ENCODE results near the gene VSNL1. TPM values are rescaled to one million over a fixed set of nuclear protein-coding genes. Genes with fewer than 3 reads are reported as not detected.

The VSNL1 gene
- not detected for total RNA-seq

DNA sequence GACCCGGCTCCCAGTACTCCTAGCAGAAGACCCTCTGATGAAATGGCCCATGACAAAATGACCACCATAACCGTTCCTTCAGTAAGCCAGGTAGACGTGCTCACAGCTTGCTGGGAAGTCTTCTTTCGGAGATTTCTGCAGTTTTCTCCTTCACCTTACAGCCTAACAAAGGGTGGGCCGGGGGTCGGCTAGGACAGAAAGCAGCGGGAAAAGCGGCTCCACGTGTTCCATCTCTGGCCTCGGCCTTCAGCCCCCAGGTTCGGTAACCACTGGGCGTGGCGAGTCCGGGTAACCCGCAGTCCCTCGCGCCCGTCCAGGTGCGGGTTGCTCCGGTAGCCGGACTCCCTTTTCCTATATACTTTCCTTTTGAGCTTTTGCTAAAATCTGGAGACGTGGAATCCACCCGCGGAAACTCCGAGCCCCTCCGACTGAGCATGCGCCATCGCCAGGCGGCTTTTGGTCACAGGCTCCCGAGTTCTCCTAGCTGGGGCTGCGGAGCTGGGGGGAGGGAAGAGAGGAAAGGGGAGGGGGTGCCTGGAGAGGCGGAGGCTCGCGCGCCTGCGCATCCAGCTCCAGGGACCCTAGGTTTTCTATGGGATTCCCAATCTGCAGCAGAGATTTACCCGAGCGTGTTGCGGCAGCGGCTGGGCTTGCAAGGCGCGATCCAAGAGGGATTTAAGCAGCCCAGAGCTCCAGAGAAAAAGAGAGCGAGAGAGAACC lies at the start of gene VSNL1:
VSNL1 (plus strand) TSS at position 604 of the 720 bp plus-strand sequence. CDS start 51,379 bp downstream, outside the sequence.
- POLR2A ChIA-PET = no interaction called here
- DNase-seq (no peak), ATAC-seq (ENCODE audit: low read depth) (no peak)
- peak within 1 kb of the TSS; percentile 23 for H3K27ac Mint-ChIP-seq
- peaks cover 77% of the 10 kb centered on the region for H3K27me3 Mint-ChIP-seq
- H3K4me1 Mint-ChIP-seq = peaks cover 9% of the 10 kb centered on the region
- H3K4me3 Mint-ChIP-seq = no peak within 1 kb of the TSS
- peaks cover 5% of the 10 kb centered on the region for H3K36me3 Mint-ChIP-seq
- H3K9me3 Mint-ChIP-seq = no peaks in the 10 kb centered on the region

DNA sequence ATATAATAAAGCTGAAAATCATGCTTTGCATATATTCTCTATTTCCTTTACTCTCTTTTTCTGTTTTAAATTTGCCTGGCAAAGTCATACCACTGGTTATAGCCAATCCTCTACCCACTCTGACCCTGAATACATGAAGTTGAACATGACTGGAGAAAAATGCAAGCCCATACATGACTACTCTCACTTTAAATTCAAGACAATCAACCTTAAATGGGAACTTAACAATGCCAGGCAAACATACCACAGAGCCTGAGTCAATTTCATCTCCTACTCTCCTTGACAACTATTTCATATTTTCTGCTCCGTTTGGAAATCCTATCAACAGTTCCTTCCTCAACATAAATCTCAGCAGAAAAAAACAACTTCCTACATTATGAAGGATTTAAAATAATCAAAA lies 44.9 kb upstream of the VSNL1 start:
- DNase-seq (no peak), ATAC-seq (ENCODE audit: low read depth) (no peak)
- Mint-ChIP-seq H3K4me3 (no peak overlapping the region), H3K9me3 (no peaks in the 10 kb centered on the region), H3K27me3 (no peaks in the 10 kb centered on the region), H3K36me3 (no peaks in the 10 kb centered on the region), H3K27ac (no peak overlapping the region), H3K4me1 (no peaks in the 10 kb centered on the region)
- POLR2A ChIA-PET = no interaction called here

DNA sequence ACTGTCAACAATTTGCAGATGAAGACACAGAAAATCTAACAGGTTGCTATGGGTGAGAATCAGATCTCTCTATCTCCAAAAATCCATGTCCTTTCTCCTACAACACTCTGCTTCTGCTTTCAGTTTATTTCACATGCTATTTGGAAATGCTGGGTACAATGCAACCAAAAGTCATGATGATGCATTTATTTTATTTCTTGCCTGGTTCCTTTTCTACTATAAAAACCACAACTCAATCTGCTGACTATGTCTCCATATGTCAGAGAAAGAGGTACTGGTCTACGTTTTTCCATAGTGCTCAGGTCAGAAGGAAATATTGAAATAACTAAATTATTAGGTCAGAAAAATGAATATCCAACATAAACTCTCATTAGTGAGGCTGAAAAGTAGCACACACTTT lies 42.8 kb upstream of the VSNL1 start:
- H3K27me3 Mint-ChIP-seq = no peaks in the 10 kb centered on the region
- no peak overlapping the region for H3K27ac Mint-ChIP-seq
- H3K36me3 Mint-ChIP-seq = no peaks in the 10 kb centered on the region
- H3K4me3 Mint-ChIP-seq = no peak overlapping the region
- no peaks in the 10 kb centered on the region for H3K4me1 Mint-ChIP-seq
- POLR2A ChIA-PET = no interaction called here
- no peaks in the 10 kb centered on the region for H3K9me3 Mint-ChIP-seq
- DNase-seq = no peak
- ATAC-seq (ENCODE audit: low read depth) = no peak

DNA sequence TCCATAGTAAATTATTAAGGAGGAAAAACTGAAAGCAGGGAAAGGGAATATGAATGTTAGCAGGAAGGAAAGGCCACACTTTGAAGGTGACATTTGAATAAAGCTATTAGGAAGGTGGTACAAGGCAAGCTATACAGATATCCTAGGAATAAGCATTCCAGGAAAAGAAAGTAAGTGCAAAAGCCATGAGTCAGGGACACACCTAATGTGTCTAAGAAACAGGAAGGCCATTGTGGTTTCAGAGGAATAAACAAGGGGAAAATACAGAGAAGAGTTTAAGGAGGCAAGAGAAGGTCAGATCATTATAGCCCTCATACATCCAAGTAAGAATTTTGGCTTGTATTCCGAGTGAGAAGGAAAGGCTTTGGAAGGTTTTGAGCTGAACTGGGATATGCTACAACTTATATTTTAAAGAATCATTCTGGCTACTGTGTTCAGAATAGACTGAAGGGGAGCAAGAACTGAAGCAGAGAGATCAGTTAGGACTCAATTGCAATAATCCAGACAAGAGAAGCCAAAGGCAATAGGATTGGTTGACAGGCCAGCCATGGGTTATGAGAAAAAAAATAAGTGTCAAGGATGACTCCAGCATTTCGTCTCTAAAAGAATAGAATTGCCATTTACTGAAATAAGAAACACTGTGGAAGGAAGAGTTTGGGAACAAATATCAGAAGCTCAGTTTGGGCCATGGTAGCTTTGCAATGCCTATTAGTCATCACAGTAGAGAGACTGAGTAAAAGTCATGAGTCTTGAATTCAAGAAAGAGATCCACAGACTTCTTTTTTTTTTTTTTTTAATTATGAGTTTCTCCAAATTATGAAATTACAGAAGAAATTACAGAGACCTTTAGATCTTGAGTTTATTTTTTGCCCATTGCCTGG lies 33.5 kb upstream of the VSNL1 start:
- no peak for DNase-seq
- Mint-ChIP-seq H3K4me1 (no peaks in the 10 kb centered on the region), H3K36me3 (no peaks in the 10 kb centered on the region), H3K27ac (no peak overlapping the region), H3K27me3 (no peaks in the 10 kb centered on the region), H3K9me3 (no peaks in the 10 kb centered on the region), H3K4me3 (no peak overlapping the region)
- no peak for ATAC-seq (ENCODE audit: low read depth)
- POLR2A ChIA-PET = no interaction called here

DNA sequence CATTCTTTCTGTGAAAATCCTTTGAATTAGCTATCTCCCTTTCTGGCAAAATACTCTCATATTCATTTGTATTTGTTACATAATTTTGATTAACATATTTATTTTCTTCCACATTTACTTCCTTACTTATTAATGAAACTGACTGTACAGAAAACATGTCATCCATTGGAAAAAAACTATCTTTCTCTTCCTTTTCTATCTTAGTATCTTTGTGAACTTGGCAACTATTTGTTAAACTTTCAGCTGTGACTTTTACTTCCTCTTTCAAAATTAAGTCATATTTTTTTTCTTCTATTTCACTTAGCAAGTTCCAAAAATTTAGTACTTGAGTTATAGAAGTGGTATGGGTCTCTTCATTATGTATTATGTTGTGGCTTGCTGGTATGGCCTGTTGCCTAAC lies 24.8 kb upstream of the VSNL1 start:
- DNase-seq (no peak), ATAC-seq (ENCODE audit: low read depth) (no peak)
- Mint-ChIP-seq H3K4me3 (no peak overlapping the region), H3K27me3 (peaks cover 22% of the 10 kb centered on the region), H3K4me1 (no peaks in the 10 kb centered on the region), H3K9me3 (no peaks in the 10 kb centered on the region), H3K36me3 (no peaks in the 10 kb centered on the region), H3K27ac (no peak overlapping the region)
- POLR2A ChIA-PET = no interaction called here

DNA sequence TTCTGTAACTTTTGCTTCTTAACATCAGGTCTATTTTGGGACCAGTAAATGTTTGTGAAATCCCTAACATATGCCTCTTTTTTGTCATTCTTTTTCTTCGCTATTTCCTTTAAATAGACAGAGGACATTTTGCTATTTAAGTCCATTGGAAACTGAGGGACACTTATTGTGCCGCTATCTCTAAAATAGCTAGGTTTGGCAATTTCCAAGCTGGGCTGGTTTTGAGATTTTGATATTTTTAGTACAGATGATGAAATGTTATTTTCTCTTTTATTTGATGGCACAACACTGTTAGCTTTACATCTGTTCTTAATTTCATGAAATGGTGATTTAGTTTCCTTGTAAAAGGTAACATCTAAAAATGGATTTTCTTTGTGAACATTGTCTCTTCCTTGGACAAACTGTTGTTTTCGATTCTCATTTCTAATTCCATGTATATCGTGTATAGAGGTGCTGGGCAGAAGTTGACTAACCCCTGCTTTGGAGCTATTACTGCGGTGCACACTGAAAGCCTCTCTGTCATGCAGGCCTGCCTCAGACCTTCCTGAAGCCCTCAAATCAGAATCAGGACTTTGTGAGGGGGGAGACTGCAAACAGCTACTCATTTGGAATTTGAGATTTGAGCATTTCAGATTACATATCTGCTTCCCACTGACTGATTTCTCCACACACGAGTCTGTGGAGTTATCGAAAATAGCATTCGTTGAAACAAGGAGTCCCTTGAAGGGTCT lies 22.9 kb upstream of the VSNL1 start:
- peaks cover 25% of the 10 kb centered on the region for H3K27me3 Mint-ChIP-seq
- POLR2A ChIA-PET = no interaction called here
- H3K4me3 Mint-ChIP-seq = no peak overlapping the region

DNA sequence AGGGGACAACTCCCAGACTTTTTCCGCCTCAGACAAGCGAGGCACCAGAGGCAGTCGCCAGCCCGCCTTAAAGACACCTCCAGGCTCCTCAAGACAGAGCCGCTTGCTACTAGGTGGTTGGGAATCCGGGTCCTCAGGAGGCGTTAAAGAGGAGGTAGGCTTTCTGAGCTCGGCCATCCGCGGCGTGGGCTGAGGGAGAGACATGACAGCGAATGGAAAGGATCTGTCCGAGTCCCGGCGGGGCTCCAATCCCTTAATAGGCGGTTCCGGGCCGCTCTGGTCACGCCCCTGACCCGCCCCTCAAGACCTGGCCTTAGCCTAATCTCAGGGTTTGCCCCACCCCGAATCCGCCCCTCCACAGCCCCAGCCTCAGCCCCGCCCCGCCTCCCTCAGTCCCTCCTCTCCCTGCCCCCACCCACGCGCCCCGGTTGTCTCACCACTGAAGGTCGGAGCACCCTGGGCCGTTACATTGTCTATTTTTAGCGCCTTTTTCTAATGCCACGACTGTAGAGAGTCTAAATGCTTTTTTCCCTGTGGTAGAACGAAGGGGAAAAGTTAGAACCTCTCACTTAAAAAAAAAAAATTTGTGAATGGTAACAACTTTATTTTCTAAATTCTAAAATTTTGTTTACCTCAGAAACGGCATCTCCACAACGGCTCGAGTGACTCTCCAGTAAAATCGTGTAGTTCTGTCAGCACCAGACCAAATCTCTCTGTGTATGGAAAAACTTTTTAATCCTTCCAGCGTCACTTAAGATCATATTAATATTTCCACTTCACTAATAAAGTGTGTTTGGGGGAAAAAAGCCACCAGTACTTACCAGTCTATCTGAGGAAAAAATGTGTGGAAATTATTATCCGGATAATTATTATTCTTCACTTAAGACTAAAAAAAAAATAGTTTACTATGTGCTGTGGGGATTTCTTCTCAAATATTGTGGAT lies 22.0 kb upstream of the VSNL1 start, which contains the start of gene RAD51AP2:
RAD51AP2 (minus strand) TSS at position 229 of the 943 bp plus-strand sequence; CDS start at position 204, 25 bp downstream.
- H3K9me3 Mint-ChIP-seq = no peaks in the 10 kb centered on the region
- no peak within 1 kb of the TSS for H3K27ac Mint-ChIP-seq
- H3K36me3 Mint-ChIP-seq = no peaks in the 10 kb centered on the region
- ATAC-seq (ENCODE audit: low read depth) = peak; percentile 33
- no peak within 1 kb of the TSS for H3K4me3 Mint-ChIP-seq
- DNase-seq = no peak
- POLR2A ChIA-PET = no interaction called here
- H3K27me3 Mint-ChIP-seq = peaks cover 25% of the 10 kb centered on the region
- no peaks in the 10 kb centered on the region for H3K4me1 Mint-ChIP-seq

More for the DNA sequence above, 22.9 kb upstream of the VSNL1 start:
- ATAC-seq (ENCODE audit: low read depth) = no peak
- Mint-ChIP-seq H3K27ac (no peak overlapping the region), H3K9me3 (no peaks in the 10 kb centered on the region), H3K4me1 (no peaks in the 10 kb centered on the region), H3K36me3 (no peaks in the 10 kb centered on the region)
- no peak for DNase-seq

DNA sequence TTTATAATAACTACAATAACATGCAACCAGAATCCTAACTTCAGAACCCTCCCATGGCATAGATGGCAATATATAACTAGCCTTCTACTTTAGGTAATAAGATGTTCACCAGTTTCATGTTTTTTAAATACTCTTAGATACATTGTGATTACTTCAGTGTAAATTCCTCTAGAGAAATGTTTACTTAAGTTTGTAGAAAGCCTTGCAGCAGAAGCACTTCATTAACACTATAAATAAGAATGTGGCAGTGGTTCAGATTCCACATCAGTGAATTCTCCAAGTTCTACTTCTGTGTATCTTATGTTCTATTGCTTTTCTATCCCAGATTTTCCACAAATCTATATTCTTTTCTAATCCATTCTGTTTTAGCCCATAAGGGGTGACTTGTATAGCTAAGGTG lies 21.0 kb upstream of the VSNL1 start:
- Mint-ChIP-seq H3K4me1 (no peaks in the 10 kb centered on the region), H3K27me3 (peaks cover 25% of the 10 kb centered on the region), H3K27ac (no peak overlapping the region), H3K9me3 (no peaks in the 10 kb centered on the region), H3K4me3 (no peak overlapping the region), H3K36me3 (no peaks in the 10 kb centered on the region)
- ATAC-seq (ENCODE audit: low read depth) (no peak), DNase-seq (no peak)
- POLR2A ChIA-PET = no interaction called here

DNA sequence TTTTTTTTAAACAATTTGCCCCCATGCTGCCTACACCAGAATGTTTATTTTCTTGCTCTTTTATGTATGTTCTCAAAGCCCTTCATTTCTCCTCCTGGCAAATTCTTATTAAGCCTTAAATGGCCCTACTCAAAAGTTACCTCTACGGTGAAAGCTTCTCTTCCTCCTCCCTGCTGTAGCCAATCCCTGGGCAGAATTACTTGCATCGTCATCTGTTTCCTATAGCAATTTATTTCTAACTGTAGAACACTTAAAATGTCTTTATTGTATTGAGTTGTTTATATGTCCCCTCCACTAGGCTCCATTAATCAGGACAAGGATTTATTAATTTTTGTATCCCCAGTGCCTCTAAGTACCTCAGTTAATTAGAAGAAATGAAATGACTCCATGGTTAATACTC lies 19.7 kb upstream of the VSNL1 start:
- Mint-ChIP-seq H3K27me3 (peaks cover 25% of the 10 kb centered on the region), H3K4me3 (no peak overlapping the region), H3K36me3 (no peaks in the 10 kb centered on the region), H3K4me1 (no peaks in the 10 kb centered on the region), H3K27ac (no peak overlapping the region), H3K9me3 (no peaks in the 10 kb centered on the region)
- no peak for ATAC-seq (ENCODE audit: low read depth)
- no peak for DNase-seq
- POLR2A ChIA-PET = no interaction called here

DNA sequence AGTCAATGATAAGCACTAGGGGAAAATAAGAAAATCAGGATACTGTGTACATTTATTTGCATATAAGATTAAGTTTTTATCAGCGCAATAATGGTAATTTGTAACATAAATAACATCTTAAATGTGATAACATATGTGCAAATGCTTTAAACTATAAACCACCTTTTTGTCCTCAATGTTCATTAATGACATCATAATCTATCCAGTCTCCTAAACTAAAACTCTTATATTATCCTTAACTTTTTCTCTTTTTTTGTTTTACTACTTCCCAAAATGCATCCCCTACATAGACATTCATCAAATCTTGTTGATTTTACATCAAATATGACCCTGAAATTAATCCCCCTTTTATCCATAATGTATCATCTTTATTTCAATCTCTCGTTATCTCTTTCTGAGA lies 18.9 kb upstream of the VSNL1 start:
- Mint-ChIP-seq H3K4me3 (no peak overlapping the region), H3K27me3 (peaks cover 28% of the 10 kb centered on the region), H3K9me3 (no peaks in the 10 kb centered on the region), H3K4me1 (no peaks in the 10 kb centered on the region), H3K36me3 (no peaks in the 10 kb centered on the region), H3K27ac (no peak overlapping the region)
- ATAC-seq (ENCODE audit: low read depth) = no peak
- no peak for DNase-seq
- POLR2A ChIA-PET = no interaction called here

DNA sequence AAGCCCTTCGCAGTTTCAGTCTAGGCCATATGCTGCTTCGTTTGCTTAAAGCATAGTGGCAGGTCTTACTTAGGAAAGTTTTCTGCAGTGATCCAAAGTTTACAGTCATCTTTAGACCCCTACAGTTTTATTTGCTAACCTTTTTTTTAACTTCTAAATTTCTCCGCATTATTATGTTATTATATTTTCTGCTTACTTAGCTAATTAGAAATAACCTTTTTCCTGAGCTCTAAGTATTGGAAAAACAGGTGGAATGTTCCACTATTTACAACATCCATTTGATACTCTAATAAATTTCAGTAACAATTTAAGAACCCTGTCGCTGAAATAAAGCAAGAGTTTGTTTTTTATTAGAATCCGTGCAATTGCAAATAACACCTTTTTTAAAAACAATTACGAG lies 18.2 kb upstream of the VSNL1 start:
- H3K27me3 Mint-ChIP-seq = peaks cover 28% of the 10 kb centered on the region
- no peaks in the 10 kb centered on the region for H3K9me3 Mint-ChIP-seq
- no peaks in the 10 kb centered on the region for H3K36me3 Mint-ChIP-seq
- POLR2A ChIA-PET = no interaction called here
- DNase-seq (no peak), ATAC-seq (ENCODE audit: low read depth) (no peak)
- no peaks in the 10 kb centered on the region for H3K4me1 Mint-ChIP-seq
- no peak overlapping the region for H3K27ac Mint-ChIP-seq
- H3K4me3 Mint-ChIP-seq = no peak overlapping the region

DNA sequence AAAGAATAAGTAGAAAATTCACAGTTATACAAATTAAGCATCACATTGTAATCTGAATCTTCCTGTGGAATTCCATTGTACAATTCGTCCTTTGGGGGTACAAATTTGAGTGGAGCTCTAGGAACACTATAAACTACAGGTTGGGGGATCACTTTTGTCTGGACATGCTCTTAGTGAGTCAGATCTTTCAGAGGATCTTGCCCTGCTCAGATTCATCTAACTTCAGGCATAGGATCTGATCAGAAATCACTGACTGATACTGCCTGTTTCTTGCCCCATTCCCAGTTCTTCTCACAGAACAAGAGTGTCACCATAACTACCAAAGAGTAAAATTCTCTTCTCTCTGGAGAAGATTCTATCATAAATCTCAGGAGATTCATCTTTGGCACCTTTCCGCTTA lies 10.7 kb upstream of the VSNL1 start:
- H3K4me3 Mint-ChIP-seq = no peak overlapping the region
- no peaks in the 10 kb centered on the region for H3K9me3 Mint-ChIP-seq
- no peak overlapping the region for H3K27ac Mint-ChIP-seq

DNA sequence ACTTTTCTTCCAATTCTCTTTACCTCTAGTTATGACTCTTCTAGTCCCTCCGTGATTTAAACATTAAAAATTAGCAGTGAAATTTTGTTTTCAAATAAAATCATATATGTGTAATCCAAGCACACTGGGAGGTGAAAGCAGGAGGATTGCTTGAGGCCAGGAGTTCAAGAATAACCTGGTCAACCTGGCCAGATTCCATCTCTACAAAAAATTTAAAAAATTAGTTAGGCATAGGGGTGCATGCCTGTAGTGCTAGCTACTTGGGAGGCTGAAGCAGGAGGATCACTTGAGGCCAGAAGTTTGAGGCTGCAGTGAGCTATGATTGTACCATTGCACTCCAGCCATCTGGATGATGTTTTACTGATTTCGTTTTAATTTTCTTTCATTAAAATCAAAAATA lies 7.0 kb upstream of the VSNL1 start:
- no peak for DNase-seq
- H3K27me3 Mint-ChIP-seq = peaks cover 29% of the 10 kb centered on the region
- no peak overlapping the region for H3K4me3 Mint-ChIP-seq
- H3K36me3 Mint-ChIP-seq = no peaks in the 10 kb centered on the region
- H3K9me3 Mint-ChIP-seq = no peaks in the 10 kb centered on the region
- POLR2A ChIA-PET = no interaction called here
- ATAC-seq (ENCODE audit: low read depth) = no peak
- H3K27ac Mint-ChIP-seq = no peak overlapping the region
- peaks cover 4% of the 10 kb centered on the region for H3K4me1 Mint-ChIP-seq

More for the DNA sequence above, 10.7 kb upstream of the VSNL1 start:
- Mint-ChIP-seq H3K27me3 (peaks cover 4% of the 10 kb centered on the region), H3K36me3 (no peaks in the 10 kb centered on the region), H3K4me1 (no peaks in the 10 kb centered on the region)
- POLR2A ChIA-PET = no interaction called here
- no peak for DNase-seq
- ATAC-seq (ENCODE audit: low read depth) = no peak
